ENCODE results near the gene PPP6R2.

- TF ChIP-seq MAX (CRISPR knock-in tag; IDR thresholded peaks at IDR 0.05) (no peak), CTCF (IDR thresholded peaks at IDR 0.05) (no peak), ZNF263 (CRISPR knock-in tag; IDR thresholded peaks at IDR 0.05; ENCODE audit: low read depth) (no peak), ESRRA (CRISPR knock-in tag; IDR thresholded peaks at IDR 0.05; ENCODE audit: borderline replicate concordance) (no peak), FOXK1 (CRISPR knock-in tag; IDR thresholded peaks at IDR 0.05) (no peak), NFYB (CRISPR knock-in tag; conservative IDR thresholded peaks at IDR 0.05; ENCODE audit: low read depth) (no peak), ATF1 (CRISPR knock-in tag; IDR thresholded peaks at IDR 0.05) (no peak), ETV6 (CRISPR knock-in tag; IDR thresholded peaks at IDR 0.05) (no peak), USF2 (CRISPR knock-in tag; IDR thresholded peaks at IDR 0.05) (no peak), NR1H2 (CRISPR knock-in tag; IDR thresholded peaks at IDR 0.05) (no peak), IRF1 (CRISPR knock-in tag; IDR thresholded peaks at IDR 0.05) (no peak)
Observed at GRCh38 chr22:50361688-50362087, 18.6 kb downstream of the PPP6R2 start.
